ENCODE data around the gene SOX18. TPM values are rescaled to one million over a fixed set of nuclear protein-coding genes. Genes with fewer than 3 reads are reported as not detected.
A peak's percentile ranks its signal among the peaks of the same experiment; 100 is the strongest.

SOX18 gene
- total RNA-seq, 2 donors from 2014 or later = not detected

GRCh38 chr20:64077541-64077875, 28.1 kb upstream of the SOX18 start:
- Mint-ChIP-seq H3K4me3 (peak overlapping the region; percentile 93), H3K27me3 (no peaks in the 10 kb centered on the region), H3K4me1 (peaks cover 32% of the 10 kb centered on the region), H3K36me3 (ENCODE audit: low read depth) (peaks cover 3% of the 10 kb centered on the region), H3K27ac (peak overlapping the region; percentile 90)
- ATAC-seq (no peak), DNase-seq (no peak)
- H3K9me3 ChIP-seq (ENCODE audit: control insufficient read depth, low read length, poor library complexity, severe bottlenecking) = no peaks in the 10 kb centered on the region

DNA sequence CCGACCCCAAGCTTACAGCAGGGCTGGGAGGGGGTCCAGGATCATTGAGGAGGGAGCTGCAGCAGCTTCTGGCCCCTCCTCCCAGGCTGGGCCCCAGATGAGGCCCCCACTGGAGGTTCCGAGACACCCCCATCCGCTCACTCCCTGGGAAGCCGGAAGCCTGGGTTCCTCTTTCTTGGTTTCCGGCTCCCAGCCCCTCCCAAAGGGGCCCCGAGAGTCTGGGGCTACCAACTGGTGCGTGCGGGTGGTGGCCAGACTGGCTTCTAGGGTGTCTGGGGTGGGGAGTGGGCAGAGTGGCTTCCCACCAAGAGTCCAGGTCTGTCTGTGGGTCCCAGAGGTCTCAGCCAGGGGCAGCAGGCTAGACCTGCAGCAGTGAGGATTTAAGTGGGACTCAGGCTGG, 27.7 kb upstream of the SOX18 start:
- H3K4me3 Mint-ChIP-seq = peak overlapping the region; percentile 93
- H3K9me3 ChIP-seq (ENCODE audit: control insufficient read depth, low read length, poor library complexity, severe bottlenecking) = no peaks in the 10 kb centered on the region
- H3K36me3 Mint-ChIP-seq (ENCODE audit: low read depth) = peaks cover 3% of the 10 kb centered on the region
- H3K4me1 Mint-ChIP-seq = peaks cover 30% of the 10 kb centered on the region
- DNase-seq (peak in 1 of 3 donors; percentile 32), ATAC-seq (no peak)
- H3K27ac Mint-ChIP-seq = peak overlapping the region; percentile 90
- H3K27me3 Mint-ChIP-seq = no peaks in the 10 kb centered on the region

DNA sequence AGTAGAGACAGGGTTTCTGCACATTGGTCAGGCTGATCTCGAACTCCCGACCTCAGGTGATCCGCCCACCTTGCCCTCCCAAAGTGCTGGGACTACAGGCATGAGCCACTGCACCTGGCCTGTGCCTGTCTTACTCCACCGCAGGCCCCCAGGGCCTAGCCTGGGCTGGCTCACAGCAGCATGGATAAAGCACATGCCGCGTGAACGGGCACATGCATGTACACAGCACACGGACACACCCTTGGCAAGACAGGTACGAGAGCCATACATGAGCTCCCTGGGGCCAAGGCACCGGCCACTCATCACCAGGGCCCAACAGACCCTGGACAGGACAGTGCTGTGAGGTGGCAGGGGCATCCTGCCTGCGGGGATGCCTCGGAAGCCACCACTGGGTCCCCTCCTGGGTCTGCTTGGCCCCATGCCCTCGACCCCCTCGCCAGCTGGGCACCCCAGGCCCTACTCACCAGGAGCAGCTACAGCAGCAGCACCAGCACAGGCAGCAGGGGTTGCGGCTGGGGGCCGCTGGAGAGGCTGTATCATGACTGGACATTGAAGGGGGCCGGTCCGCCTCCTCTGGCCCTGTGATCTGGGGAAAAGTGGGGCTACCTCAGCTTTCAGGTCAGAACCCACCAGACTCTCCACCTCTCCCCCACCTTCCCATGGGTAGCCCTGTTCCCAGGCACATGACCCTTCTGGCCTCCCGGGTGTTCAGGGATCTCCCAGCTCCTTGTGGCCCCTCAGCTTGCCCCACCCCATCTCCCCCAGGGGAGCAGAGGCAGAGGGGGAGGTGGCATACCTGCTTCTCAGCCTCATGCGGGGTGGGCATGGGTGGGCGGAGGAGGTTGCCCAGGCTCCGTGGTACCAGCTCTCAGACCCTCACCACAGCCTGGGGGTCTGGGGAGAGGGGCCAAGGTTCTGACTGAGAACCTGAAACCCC, 26.9 kb upstream of the SOX18 start:
- H3K27ac Mint-ChIP-seq = peak overlapping the region; percentile 90
- no peaks in the 10 kb centered on the region for H3K9me3 ChIP-seq (ENCODE audit: control insufficient read depth, low read length, poor library complexity, severe bottlenecking)
- H3K4me1 Mint-ChIP-seq = peaks cover 29% of the 10 kb centered on the region
- H3K27me3 Mint-ChIP-seq = no peaks in the 10 kb centered on the region
- ATAC-seq (no peak), DNase-seq (no peak)
- peaks cover 3% of the 10 kb centered on the region for H3K36me3 Mint-ChIP-seq (ENCODE audit: low read depth)
- H3K4me3 Mint-ChIP-seq = peak overlapping the region; percentile 93

DNA sequence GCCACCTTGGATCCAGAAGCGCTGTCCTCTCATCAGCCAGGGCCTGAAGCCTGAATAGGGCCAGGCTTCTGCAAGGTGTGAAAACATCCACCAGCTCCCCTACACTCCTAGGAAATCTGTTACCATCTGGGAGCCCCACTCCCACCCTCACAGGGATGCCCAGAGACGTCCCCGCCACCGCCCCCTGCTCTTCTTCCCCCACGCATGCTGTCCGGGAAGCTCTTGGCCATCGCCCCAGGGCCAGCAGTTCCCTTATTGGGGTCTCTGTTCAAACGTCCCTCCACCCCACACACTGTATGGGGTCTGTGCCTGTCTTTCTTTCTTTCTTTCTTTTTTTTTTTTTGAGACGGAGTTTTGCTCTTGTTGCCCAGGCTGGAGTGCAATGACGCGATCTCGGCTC, 26.1 kb upstream of the SOX18 start:
- Mint-ChIP-seq H3K4me3 (no peak overlapping the region), H3K36me3 (ENCODE audit: low read depth) (peaks cover 3% of the 10 kb centered on the region), H3K4me1 (peaks cover 26% of the 10 kb centered on the region), H3K27me3 (no peaks in the 10 kb centered on the region), H3K27ac (no peak overlapping the region)
- no peak for ATAC-seq
- H3K9me3 ChIP-seq (ENCODE audit: control insufficient read depth, low read length, poor library complexity, severe bottlenecking) = no peaks in the 10 kb centered on the region
- DNase-seq = no peak

DNA sequence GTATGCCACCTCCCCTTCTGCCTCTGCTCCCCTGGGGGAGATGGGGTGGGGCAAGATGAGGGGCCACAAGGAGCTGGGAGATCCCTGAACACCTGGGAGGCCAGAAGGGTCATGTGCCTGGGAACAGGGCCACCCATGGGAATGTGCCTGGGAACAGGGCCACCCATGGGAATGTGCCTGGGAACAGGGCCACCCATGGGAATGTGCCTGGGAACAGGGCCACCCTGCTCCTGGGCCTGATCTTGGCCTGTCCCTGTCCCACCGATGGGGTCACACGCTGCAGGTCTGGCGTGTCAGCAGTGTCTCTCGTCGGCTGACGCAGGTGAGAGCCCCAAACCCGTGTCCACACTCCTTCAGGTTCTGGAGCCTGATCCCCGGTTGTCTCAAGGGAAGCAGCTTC, 25.5 kb upstream of the SOX18 start:
- Mint-ChIP-seq H3K27me3 (no peaks in the 10 kb centered on the region), H3K4me1 (peaks cover 22% of the 10 kb centered on the region), H3K27ac (no peak overlapping the region), H3K36me3 (ENCODE audit: low read depth) (peaks cover 3% of the 10 kb centered on the region), H3K4me3 (no peak overlapping the region)
- ATAC-seq (no peak), DNase-seq (no peak)
- H3K9me3 ChIP-seq (ENCODE audit: control insufficient read depth, low read length, poor library complexity, severe bottlenecking) = no peaks in the 10 kb centered on the region

- no peak for DNase-seq
- Mint-ChIP-seq H3K27me3 (no peaks in the 10 kb centered on the region), H3K4me3 (no peak overlapping the region), H3K27ac (no peak overlapping the region), H3K36me3 (ENCODE audit: low read depth) (peaks cover 3% of the 10 kb centered on the region), H3K4me1 (peaks cover 22% of the 10 kb centered on the region)
- ATAC-seq = no peak
- H3K9me3 ChIP-seq (ENCODE audit: control insufficient read depth, low read length, poor library complexity, severe bottlenecking) = no peaks in the 10 kb centered on the region
These were observed 24.8 kb upstream of the SOX18 start for GRCh38 chr20:64074184-64074789.

- Mint-ChIP-seq H3K36me3 (ENCODE audit: low read depth) (peaks cover 3% of the 10 kb centered on the region), H3K27me3 (no peaks in the 10 kb centered on the region), H3K4me3 (no peak overlapping the region), H3K27ac (no peak overlapping the region), H3K4me1 (peaks cover 18% of the 10 kb centered on the region)
- no peaks in the 10 kb centered on the region for H3K9me3 ChIP-seq (ENCODE audit: control insufficient read depth, low read length, poor library complexity, severe bottlenecking)
- ATAC-seq (no peak), DNase-seq (no peak)
These were observed 24.2 kb upstream of the SOX18 start for GRCh38 chr20:64073476-64074183.

DNA sequence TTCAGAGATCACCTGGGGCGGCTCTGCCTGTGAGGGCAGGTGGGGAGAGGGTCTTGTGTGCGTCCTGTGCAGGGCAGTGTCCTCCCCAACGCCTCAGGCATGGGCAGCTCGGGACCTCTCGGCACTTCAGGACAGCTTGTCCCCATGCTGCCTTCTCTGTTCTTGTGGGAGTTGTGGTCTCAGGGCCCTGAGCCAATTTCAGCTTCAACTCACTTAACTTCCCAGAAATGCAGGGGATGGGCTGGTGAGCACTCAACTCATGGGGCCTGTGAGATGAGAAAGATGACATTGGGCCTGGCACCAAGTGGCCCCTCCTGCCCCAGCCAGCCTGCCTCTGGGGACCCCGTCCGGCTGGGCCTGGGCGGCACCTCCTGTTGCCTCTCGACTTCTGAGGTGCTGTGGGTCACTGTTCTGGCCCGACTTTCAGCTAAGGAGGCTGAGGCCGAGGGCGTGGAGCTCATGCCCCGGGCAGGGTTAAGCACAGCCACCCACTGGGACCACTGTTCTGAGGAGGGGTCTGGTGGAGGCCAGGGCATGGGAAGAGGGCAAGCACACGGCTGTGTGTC, 23.1 kb upstream of the SOX18 start:
- ATAC-seq = no peak
- Mint-ChIP-seq H3K27me3 (no peaks in the 10 kb centered on the region), H3K27ac (no peak overlapping the region), H3K4me1 (peaks cover 18% of the 10 kb centered on the region), H3K36me3 (ENCODE audit: low read depth) (peaks cover 3% of the 10 kb centered on the region), H3K4me3 (peak overlapping the region; percentile 41)
- no peaks in the 10 kb centered on the region for H3K9me3 ChIP-seq (ENCODE audit: control insufficient read depth, low read length, poor library complexity, severe bottlenecking)
- DNase-seq = no peak

- Mint-ChIP-seq H3K4me1 (peaks cover 21% of the 10 kb centered on the region), H3K27me3 (no peaks in the 10 kb centered on the region), H3K4me3 (no peak overlapping the region), H3K27ac (no peak overlapping the region), H3K36me3 (ENCODE audit: low read depth) (peaks cover 3% of the 10 kb centered on the region)
- no peak for ATAC-seq
- no peaks in the 10 kb centered on the region for H3K9me3 ChIP-seq (ENCODE audit: control insufficient read depth, low read length, poor library complexity, severe bottlenecking)
- DNase-seq = no peak
These were observed 22.2 kb upstream of the SOX18 start for GRCh38 chr20:64071341-64072332.

- no peak overlapping the region for H3K27ac Mint-ChIP-seq
- ATAC-seq = no peak
- H3K27me3 Mint-ChIP-seq = no peaks in the 10 kb centered on the region
- H3K4me3 Mint-ChIP-seq = no peak overlapping the region
- H3K36me3 Mint-ChIP-seq (ENCODE audit: low read depth) = no peaks in the 10 kb centered on the region
- H3K4me1 Mint-ChIP-seq = peaks cover 27% of the 10 kb centered on the region
- no peak for DNase-seq
- H3K9me3 ChIP-seq (ENCODE audit: control insufficient read depth, low read length, poor library complexity, severe bottlenecking) = no peaks in the 10 kb centered on the region
These were observed 21.0 kb upstream of the SOX18 start for GRCh38 chr20:64070244-64070993.

- ATAC-seq (no peak), DNase-seq (no peak)
- H3K9me3 ChIP-seq (ENCODE audit: control insufficient read depth, low read length, poor library complexity, severe bottlenecking) = no peaks in the 10 kb centered on the region
- Mint-ChIP-seq H3K27ac (no peak overlapping the region), H3K27me3 (no peaks in the 10 kb centered on the region), H3K36me3 (ENCODE audit: low read depth) (no peaks in the 10 kb centered on the region), H3K4me1 (peaks cover 31% of the 10 kb centered on the region), H3K4me3 (no peak overlapping the region)
These were observed 20.3 kb upstream of the SOX18 start for GRCh38 chr20:64069614-64070243.

All from T-helper 17 cell (primary cell).